GM06990 (cell line): Measurements from ENCODE around the gene NMNAT2.

Source experiments
- DNase-seq: peaks from one replicate; pipeline ENCODE4 v3.0.0-alpha.2; 2011; ENCODE audit not compliant: insufficient read length; ENCODE audit errors: extremely low read depth
- H3K27me3 ChIP-seq: replicated peaks from 2 replicates; pipeline ENCODE4 v1.6.0; 2011; ENCODE audit warnings: low read length; ENCODE audit not compliant: control insufficient read depth, insufficient read depth
- H3K36me3 ChIP-seq: 2 replicates; pipeline ENCODE4 v1.5.1; 2011; ENCODE audit warnings: low read length; ENCODE audit not compliant: control insufficient read depth, insufficient read depth
- H3K4me3 ChIP-seq: replicated peaks from 2 replicates; pipeline ENCODE4 v1.5.1; 2011; ENCODE audit warnings: low read depth, mild to moderate bottlenecking, control low read depth, low read length
- CTCF ChIP-seq: IDR thresholded peaks from 2 replicates; pipeline ENCODE4 v1.5.1; 2011; ENCODE audit warnings: low read length, control low read depth, mild to moderate bottlenecking, inconsistent platforms; ENCODE audit not compliant: insufficient read depth, poor library complexity, severe bottlenecking

The NMNAT2 gene

GRCh38 chr1:183355181-183355580 lies 63.0 kb downstream of the NMNAT2 start:
- Histone ChIP-seq H3K4me3 (no peak overlapping the region), H3K36me3 (no peaks in the 10 kb centered on the region), H3K27me3 (no peaks in the 10 kb centered on the region; the same call in none of the 2 replicates)
- no peak for TF ChIP-seq CTCF
- no peak for DNase-seq

- no peak for TF ChIP-seq CTCF
- H3K4me3 ChIP-seq: no peak overlapping the region
- no peaks in the 10 kb centered on the region; the same call in none of the 2 replicates for H3K27me3 ChIP-seq
- H3K36me3 ChIP-seq: no peaks in the 10 kb centered on the region
- no peak for DNase-seq
Measured at GRCh38 chr1:183353597-183353996, 64.6 kb downstream of the NMNAT2 start.

GRCh38 chr1:183349201-183349711 lies 68.9 kb downstream of the NMNAT2 start:
- no peak for DNase-seq
- Histone ChIP-seq H3K4me3 (no peak overlapping the region), H3K27me3 (no peaks in the 10 kb centered on the region; the same call in none of the 2 replicates), H3K36me3 (no peaks in the 10 kb centered on the region)
- TF ChIP-seq CTCF: no peak

GRCh38 chr1:183346276-183346732 lies 71.9 kb downstream of the NMNAT2 start:
- DNase-seq: no peak
- H3K27me3 ChIP-seq: no peaks in the 10 kb centered on the region; the same call in none of the 2 replicates
- H3K4me3 ChIP-seq: no peak overlapping the region
- no peaks in the 10 kb centered on the region for H3K36me3 ChIP-seq
- TF ChIP-seq CTCF: no peak

- DNase-seq: no peak
- no peaks in the 10 kb centered on the region for H3K27me3 ChIP-seq
- no peak for TF ChIP-seq CTCF
- no peak overlapping the region for H3K4me3 ChIP-seq
- H3K36me3 ChIP-seq: no peaks in the 10 kb centered on the region
Measured at GRCh38 chr1:183339556-183340167, 78.5 kb downstream of the NMNAT2 start.
